Activated T-cell treated with anti-CD3 and anti-CD28 coated beads, Interleukin-2, amount 50 U/mL, for 48 hours (primary cell): Measurements from ENCODE around the gene ACACB.
A peak's percentile ranks its signal among the peaks of the same experiment; 100 is the strongest.

Experiments
- DNase-seq, 2 experiments: peaks; one replicate each; pipeline ENCODE4 v3.0.0-alpha.2; 2020

Gene ACACB

DNA sequence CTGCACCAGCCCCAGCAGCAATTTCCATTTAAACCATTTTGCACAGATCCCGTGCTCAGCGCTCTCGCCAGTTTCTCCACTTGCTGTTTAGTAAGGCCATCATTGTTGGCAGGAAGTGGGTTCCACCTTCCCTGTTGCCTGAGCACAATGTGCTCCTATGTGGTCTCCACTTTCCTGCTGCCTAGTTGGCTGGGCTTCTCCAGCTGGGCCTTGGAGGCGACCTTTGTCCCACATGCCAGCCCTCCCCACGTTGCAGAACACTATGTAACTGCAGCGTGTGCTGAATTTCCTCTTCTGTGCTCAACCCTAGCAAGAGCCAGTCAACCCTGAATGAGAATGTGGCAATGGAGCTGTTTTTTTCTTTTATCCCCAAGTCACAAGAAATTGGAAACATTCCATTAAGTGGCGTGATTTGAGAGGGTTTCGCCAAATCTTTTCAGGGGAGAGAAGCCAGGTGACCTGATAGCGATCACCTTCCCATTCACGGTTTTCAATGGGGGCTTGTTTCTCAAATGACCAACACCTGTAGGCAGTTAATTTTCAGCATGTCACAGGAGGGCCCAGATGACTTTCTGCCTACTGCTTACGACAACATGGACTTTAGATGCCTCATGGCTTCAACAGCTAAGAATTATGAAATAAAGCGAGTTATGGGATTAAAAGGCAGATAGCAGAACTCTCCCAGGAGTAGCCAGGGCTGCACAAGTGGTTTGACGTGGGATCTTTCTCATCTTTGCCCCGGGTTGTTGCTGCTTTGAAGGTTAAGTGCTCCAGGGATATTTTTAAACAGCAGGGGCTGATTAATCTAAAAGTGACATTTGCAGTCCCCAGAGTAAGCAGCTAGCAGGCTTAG, at the start of gene ACACB:
Gene ACACB (plus strand): TSS at position 830 of the 853 bp plus-strand sequence. CDS start 22,819 bp downstream, outside the sequence.
- no peak for DNase-seq

DNA sequence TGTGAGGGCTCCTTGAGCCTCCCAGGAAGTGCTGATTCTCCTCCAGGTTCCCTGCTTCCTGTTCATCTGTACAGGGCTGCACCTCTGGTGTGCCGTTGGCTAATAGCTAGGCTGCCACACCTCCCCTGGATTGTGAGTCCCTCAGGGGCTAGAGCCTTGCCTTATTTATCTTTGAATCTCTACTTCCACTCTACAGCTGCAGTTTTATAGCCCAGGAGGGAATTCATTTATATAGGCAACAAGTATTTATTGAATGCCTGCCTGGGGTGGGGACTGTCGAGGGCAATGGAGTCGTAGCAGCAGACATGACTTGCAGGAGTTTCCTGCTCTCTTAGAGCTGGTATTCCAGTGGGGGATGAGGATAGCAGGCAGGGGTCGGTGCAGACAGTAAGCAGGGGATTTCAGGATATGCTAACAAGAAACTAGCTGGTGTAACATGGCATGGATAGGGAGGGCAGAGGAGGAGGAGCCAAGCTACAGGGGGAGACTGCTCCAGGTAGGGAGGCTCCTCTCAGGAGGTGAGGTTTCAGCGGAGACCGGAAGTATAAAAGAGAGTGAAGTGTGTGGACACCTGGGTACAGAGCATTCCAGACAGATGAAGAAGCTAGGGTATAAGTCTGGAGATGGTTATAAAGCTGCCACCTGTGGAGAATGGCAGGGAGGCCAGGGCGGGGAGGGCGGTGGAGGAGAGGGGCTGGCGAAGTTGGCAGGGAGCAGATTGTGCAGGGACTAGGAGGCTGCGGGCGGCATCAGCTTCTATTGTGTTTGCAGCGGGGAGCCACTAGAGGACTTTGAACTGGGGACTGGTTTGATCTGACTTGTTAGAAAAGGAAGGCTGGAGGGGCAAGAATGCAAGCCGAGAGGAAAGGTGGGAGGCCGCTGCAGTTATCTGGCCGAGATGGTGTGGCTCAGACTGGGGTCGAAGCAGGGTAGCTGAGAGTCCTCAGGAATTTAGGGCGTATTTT, 46.8 kb upstream of the ACACB start:
- no peak for DNase-seq

DNA sequence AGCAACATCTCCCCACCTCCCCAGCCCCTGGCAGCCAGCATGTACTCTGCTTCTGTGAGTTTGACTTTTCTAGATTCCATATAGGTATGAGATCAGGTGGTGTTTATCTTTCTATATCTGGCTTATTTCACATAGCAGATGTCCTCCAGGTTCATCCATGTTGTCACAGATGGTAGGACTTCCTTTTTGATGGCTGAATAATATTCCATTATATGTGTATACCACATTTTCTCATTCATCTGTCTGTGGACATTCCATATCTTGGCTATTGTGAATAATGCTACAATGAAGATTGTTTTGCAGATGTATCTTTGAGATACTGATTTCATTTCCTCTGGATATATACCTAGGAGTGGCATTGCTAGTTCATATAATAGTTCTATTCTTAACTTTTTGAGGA, 41.5 kb upstream of the ACACB start:
- DNase-seq: no peak

DNA sequence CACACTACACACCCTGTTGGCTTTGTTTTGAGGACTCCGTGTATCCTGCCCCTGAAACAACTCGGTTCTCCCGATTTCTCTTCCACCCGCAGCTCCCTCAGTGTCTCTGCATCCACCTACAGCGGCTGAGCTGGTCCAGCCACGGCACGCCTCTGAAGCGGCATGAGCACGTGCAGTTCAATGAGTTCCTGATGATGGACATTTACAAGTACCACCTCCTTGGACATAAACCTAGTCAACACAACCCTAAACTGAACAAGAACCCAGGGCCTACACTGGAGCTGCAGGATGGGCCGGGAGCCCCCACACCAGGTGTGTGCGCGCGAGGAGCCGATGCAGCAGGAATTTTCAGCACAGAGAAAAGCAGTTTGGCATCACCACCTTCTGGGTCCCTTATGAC, 33.6 kb upstream of the ACACB start:
- DNase-seq: no peak

DNA sequence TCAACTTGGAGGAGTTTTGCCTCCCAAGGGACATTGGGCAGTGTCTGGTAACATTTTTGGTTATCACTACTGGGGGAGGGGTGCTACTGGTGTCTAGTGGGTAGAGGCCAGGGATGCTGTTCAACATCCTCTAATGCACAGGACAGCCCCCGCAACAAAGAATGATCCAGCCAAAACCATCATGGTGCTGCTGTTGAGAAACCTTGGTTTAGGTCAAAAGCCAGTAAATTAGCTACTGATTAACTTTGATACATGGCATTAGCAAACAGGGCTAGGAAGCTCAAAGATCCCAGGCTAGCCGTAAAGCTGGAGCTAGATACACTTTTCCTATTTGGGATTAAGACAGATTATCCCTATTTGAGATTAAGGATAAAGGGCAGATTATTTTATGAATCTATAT, 32.0 kb upstream of the ACACB start:
- no peak for DNase-seq

DNA sequence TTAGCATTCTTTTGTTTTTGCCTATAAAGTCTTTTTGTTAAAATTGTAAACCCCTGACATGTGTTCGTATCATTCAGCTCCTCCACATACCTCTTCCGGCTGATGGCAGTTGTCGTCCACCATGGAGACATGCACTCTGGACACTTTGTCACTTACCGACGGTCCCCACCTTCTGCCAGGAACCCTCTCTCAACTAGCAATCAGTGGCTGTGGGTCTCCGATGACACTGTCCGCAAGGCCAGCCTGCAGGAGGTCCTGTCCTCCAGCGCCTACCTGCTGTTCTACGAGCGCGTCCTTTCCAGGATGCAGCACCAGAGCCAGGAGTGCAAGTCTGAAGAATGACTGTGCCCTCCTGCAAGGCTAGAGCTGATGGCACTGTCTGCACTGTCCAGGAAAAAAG, 30.8 kb upstream of the ACACB start:
- DNase-seq: no peak

DNA sequence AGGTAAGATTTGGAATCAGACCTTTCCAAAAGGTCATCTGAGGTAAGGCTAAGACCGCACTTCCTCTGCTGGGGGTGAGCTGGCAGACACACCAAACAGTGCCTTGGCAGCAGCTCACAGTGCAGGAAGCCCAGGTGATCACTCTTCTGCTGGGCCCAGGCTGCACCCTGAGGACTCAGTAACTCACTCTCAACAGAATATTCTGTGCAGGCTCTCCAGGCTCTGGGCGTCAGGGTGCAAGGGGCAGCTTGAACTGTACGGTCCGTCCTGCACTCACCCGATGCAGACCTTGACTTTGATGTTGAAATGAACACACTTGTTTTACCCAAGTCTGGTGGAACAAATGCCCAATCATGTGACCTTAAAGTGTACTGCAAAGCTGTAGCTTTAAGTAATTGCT, 29.1 kb upstream of the ACACB start:
- no peak for DNase-seq

DNA sequence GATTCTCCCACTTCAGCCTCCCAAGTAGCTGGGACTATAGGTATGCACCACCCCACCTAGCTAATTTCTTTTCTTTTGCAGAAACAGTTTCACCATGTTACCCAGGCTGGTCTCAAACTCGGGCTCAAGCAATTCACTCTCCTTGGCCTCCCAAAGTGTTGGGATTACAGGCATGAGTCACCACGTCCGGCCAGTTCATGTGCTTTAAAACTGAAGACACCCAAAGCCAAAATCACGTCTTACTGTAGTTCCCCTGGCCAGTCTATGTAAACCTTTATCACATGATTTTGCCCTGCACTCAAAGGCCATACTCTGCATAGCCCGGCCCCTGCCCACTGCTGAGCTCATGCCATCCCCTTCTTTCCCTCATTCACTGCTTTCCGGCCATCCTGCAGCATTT, 27.6 kb upstream of the ACACB start:
- no peak for DNase-seq

DNA sequence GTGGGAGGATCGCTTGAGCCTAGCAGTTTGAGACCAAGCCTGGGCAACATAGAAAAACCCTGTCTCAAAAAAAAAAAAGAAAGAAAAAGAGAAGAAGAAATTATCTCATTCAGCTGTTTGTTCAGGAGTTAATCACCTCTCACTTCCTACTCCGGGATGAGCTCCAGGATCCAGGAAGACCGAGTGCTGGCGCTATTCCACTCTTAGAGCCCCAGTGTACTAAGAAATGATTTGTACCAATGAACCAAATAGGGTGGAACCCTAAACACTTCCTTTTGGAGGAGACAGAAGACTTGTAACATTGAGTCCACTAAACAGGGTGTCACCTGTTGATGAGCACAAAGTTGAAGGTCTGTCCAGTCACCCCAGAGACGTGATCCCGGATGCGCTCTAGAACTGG, 26.7 kb upstream of the ACACB start:
- no peak for DNase-seq

DNA sequence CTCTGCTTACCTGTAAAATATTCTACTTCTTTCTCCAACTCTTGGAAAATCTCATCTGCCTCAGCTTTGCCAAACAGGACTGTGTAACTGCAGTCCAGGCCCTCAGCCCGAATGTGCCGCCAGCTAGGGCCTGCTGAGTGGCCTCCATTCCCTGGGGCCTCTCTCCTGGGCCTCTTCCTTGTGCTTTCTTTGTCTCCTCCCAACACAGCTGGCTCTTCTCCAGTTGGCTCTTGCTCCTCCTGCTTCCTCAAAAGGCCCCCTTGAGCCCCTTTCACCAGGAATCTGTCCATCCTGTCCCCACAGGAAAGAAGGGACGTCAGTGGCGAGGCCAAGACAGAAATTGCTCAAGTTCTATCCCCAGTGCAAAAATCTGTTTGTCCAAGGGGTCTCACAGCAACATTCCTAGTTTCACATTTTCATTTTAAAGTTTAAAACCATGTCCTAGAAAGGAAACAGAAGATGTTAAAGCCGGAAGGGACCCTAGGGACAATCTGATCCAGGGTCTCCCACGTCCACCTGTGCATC, 23.8 kb upstream of the ACACB start:
- DNase-seq: no peak

DNA sequence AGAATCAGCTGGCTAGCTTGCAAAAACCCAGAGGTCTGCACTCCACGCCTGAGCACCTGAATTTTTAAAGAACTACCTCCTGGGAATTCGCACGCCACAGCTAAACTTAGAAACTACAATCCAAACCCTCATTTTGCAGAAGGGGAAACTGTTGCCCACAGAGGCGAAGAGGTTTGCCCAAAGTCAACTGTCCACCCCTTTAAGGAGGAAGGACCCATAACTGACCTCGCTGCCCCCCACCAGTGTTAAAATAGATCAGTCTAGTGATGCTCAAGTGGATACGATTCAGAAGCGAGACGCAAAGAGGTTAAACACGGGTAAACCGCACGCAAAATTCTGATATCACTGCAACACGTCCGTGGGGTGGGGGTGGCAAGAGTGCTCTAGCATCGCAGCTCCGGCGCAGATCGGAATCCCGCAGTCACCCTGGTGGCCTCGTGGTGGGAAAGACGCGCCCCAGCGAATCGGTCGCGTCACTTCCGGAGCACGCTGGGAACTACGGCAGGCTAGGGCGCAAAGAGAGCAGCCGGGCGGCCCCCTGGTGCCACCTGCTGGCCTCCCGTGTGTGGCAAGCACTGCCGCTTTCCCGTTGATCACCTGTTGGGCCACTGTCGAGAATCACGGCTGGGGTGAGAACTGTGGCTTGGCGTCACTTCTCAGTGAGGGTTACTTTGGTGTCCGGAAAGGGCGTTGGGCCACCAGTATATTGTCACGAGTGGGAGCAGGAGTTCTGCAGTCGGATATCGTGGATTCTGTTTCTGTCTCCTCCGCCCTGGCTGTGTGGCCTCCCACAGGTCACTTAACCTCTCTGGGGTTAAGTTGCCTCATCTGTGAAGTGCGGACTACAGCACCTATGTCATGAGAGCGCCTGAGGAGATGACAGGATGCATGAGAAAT, 23.1 kb upstream of the ACACB start, which contains the start of gene ALKBH2:
Gene ALKBH2 (minus strand): TSS at position 451 of the 897 bp plus-strand sequence. CDS start 686 bp downstream, outside the sequence.
- DNase-seq: peak; percentile 95 to 96

DNA sequence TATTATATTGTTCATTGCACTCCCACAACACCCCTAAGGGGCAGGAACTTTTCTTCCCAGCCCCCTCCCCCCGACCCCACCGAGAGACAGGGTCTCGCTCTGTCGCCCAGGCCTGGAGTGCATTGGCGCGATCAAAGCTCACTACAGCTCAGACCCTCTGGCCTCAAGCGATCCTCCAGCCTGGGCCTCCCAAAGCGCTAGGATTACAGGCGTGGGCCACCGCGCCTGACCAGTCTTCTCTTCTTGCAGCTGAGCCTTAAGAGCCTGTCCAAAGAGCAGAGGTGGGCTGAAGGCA, 19.3 kb upstream of the ACACB start:
- no peak for DNase-seq

DNA sequence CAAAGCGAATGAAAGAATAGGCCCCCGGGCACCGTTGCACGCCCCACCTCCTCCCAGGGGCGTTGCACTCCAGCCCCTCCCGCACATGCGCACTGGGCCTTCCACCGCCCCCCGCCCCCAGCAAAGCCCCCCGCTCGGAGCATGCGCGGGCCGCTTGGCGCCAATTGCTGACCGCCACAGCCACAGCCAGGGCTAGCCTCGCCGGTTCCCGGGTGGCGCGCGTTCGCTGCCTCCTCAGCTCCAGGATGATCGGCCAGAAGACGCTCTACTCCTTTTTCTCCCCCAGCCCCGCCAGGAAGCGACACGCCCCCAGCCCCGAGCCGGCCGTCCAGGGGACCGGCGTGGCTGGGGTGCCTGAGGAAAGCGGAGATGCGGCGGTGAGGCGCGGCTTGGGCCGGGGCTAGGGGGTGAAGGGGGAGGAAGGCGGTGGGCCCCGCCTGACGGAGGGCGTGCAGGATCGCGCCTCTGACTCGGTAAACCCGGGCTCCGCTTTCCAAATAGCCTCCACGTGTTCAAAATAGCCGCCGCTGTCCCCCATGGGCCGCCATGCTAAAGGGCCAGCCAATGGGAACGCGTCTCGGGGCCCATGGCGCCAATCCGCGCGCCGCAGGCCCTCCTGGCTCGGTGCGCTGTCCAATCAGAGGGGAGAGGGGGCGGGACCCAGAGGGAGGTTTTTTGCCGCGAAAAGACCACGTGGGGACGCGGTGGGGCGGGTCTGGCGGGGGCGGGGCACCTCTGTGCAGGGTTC, 18.8 kb upstream of the ACACB start, which contains the start of gene UNG:
Gene UNG (plus strand): TSS at position 163 of the 748 bp plus-strand sequence. CDS start 83 bp downstream, at position 246.
- peak; percentile 96 to 97 for DNase-seq

DNA sequence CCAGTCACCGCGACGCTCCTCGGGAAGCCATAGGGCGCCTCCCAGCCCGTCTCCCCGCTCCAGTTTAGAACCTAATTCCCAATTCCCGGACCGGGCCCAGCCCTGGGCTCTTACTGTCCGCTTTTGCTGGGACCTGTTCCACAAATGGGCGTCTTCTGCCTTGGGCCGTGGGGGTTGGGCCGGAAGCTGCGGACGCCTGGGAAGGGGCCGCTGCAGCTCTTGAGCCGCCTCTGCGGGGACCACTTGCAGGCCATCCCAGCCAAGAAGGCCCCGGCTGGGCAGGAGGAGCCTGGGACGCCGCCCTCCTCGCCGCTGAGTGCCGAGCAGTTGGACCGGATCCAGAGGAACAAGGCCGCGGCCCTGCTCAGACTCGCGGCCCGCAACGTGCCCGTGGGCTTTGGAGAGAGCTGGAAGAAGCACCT, 18.2 kb upstream of the ACACB start:
- DNase-seq: no peak

DNA sequence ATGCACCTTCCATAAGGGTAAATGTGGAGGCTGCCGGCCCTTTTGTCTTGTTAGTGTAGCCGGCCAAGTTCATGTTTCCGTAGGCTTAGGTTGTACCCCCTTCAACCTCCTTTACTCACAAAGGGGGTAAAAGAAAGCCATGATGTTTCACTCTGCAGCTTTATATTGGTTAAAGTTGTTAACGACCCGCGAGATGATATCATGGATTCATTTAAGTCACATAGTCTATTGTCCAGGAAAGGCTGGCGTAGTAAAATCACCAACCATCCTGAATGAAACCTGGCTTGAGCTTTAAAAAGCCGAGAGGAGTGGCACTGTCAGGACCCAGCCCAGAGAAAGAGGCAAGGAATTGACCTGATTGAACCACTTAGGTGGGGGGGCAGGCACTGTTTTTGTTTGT, 17.7 kb upstream of the ACACB start:
- no peak for DNase-seq

DNA sequence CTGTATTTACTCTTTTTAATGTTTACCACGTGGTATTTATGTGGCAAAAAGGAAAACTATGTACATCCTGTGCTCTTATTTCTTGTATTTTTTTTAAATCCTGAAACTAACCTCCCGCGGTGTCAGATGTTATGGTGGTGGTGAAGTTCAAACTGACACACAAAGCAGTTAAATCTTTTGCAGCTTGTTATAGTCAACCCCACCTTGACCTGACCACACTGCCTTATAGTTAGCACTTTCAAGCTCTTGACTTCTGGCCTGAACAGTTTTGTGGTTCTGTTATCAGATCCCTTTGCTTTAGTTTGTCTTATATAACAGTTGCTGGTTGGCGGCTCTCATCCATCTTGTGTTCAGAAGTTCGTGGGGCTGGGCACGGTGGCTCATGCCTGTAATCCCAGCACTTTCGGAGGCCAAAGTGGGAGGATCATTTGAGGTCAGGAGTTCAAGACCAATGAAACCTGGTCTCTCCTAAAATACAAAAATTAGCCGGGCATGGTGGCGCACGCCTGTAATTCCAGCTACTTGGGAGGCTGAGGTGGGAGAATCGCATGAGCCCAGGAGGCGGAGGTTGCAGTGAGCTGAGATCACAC, 16.9 kb upstream of the ACACB start:
- DNase-seq: no peak

DNA sequence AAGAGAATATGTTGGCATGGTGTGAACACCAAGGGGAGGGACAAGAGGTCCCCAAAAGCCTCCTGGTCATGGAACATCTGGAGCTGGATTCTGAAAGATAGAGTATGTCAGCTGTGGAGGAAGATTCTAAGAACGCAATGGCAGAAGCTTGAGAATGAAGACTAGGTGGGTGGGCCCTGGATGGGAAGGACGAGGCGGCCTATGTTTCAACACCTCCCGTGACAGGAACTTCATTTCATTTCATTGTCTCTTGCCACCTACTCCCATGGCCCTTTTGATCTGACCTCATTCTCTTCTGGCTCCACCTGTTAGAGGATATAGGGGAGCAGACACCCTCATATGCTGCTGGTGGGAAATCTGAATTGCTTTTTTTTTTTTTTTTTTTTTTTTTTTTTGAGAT, 15.6 kb upstream of the ACACB start:
- DNase-seq: no peak

DNA sequence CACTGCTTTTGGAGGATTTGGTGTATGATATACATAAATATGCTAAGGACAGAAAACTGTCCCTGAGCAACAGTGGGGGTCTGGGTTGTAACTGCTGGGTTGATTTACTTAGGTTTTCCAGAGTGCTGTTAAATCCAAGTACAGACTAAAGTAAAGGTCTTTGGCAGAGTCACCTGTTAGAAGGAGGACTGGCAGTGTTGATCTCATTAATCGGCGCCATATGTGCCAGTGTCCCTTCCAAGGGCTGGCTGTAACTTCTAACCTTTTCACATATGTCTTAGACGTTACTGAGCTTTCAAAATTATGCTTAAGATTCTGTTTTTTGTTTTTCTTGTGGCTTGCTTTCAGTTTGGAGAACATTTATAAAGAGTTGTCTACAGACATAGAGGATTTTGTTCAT, 13.9 kb upstream of the ACACB start:
- no peak for DNase-seq

DNA sequence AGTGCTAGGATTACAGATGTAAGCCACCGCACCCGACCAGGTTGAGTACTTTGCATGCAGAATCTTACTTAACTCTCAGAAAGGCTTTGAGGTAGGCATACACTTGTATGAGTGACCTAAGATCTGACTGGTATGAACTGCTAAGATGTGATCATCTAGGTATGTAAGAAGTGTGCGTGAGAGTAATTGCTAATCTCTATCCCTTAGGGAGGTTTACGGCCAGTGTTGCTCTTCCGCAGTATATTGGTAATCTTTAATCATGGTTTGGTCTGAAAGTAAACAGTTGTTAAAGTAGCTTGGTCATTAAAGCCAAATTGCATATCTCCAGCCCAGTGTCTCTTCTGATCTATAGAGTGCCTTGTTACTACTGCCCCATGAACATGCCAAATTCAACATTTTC, 11.2 kb upstream of the ACACB start:
- no peak for DNase-seq

DNA sequence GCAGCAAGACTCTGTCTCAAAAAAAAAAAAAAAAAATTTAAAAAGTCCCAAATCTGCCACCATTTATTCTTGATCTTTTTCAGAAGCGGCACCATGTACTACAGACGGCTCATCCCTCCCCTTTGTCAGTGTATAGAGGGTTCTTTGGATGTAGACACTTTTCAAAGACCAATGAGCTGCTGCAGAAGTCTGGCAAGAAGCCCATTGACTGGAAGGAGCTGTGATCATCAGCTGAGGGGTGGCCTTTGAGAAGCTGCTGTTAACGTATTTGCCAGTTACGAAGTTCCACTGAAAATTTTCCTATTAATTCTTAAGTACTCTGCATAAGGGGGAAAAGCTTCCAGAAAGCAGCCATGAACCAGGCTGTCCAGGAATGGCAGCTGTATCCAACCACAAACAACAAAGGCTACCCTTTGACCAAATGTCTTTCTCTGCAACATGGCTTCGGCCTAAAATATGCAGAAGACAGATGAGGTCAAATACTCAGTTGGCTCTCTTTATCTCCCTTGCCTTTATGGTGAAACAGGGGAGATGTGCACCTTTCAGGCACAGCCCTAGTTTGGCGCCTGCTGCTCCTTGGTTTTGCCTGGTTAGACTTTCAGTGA, 6.5 kb upstream of the ACACB start:
- DNase-seq: no peak

DNA sequence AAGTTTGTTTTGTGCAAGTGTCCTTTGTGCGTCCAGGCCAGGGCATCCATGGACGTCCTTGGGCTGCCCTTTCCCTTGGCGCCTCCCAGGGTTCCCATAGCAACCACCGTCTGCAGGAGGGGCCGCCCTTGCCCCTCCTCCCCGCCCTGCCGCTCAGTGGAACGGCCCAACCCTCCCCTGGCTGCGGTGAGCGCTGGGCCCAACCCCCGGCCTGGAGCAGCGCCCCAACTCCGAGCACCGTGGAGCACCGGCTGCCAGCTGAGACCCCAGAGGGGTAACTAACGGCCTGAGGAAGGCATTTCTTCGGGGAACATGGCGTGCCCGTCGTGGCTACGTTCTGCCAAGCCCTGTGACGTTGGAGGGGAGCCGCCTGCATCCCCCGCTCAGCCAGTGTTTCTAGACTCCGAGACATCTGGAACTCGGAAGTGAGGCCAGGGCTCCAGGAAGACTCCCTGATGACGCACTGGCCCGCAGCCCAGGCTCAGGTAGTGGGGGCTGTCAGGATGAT, 5.3 kb upstream of the ACACB start:
- peak; percentile 61 to 70 for DNase-seq
